Measurements from ENCODE around the gene KIDINS220. TPM values are rescaled to one million over a fixed set of nuclear protein-coding genes. Genes with fewer than 3 reads are reported as not detected.

KIDINS220 gene
- total and polyA plus RNA-seq, 9 of the 15 experiments (the other 6 are each of a cell fraction or from before 2014, with no cell fraction given): 15.2 to 48.0 (median 34.4) TPM

DNA sequence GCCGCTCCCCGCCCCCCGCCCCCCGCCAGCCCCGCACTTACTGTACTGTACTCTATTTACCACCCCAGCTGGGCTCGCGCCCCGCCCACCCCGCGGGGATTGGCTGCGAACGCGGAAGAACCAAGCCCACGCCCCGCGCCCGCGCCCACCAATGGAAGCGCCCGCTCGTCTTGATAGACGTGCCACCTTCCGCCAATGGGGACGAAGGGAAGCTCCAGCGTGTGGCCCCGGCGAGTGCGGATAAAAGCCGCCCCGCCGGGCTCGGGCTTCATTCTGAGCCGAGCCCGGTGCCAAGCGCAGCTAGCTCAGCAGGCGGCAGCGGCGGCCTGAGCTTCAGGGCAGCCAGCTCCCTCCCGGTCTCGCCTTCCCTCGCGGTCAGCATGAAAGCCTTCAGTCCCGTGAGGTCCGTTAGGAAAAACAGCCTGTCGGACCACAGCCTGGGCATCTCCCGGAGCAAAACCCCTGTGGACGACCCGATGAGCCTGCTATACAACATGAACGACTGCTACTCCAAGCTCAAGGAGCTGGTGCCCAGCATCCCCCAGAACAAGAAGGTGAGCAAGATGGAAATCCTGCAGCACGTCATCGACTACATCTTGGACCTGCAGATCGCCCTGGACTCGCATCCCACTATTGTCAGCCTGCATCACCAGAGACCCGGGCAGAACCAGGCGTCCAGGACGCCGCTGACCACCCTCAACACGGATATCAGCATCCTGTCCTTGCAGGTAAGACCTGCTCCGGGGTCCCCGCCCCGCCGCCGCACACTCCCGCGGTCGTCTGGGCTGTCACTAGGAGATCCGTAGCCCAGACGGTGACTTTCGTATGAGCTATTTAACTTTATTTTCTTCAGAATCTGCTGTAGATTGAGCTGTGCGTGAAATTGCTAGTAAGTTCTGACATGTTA, 155.4 kb downstream of the KIDINS220 start, which contains the start of gene ID2 (continued):
- TF ChIP-seq ZNF12 (CRISPR knock-in tag; IDR thresholded peaks at IDR 0.05) (no peak), KAT8 (IDR thresholded peaks at IDR 0.05; ENCODE audit: low read depth) (no peak), COPS2 (conservative IDR thresholded peaks at IDR 0.05) (no peak), GABPA (tag; conservative IDR thresholded peaks at IDR 0.05; ENCODE audit: low read depth) (no peak), ZNF311 (CRISPR knock-in tag; IDR thresholded peaks at IDR 0.05) (no peak), CTBP1 (IDR thresholded peaks at IDR 0.05; ENCODE audit: borderline replicate concordance) (peak; percentile 85), BRCA1 (IDR thresholded peaks at IDR 0.05) (no peak), BRCA1 (CRISPR knock-in tag; IDR thresholded peaks at IDR 0.05) (no peak), ZNF24 (IDR thresholded peaks at IDR 0.05) (peak; percentile 52; the same call in 1 of the 2 replicates), KDM1A (IDR thresholded peaks at IDR 0.05) (0 out of 4 replicates have a peak, but pooled peaks of 1 of the 2 experiments have one; percentile 6), ZNF384 (IDR thresholded peaks at IDR 0.05; ENCODE audit: low read depth, low read length) (no peak), FIP1L1 (IDR thresholded peaks at IDR 0.05; ENCODE audit: low read depth, low read length, poor library complexity, severe bottlenecking) (peak; percentile 27), POLR2B (IDR thresholded peaks at IDR 0.05; ENCODE audit: low read depth, partially characterized antibody) (peak; percentile 97), ZNF124 (CRISPR knock-in tag; IDR thresholded peaks at IDR 0.05) (no peak), ZNF584 (CRISPR knock-in tag; IDR thresholded peaks at IDR 0.05; ENCODE audit: low read depth) (no peak), POLR2AphosphoS2 (IDR thresholded peaks at IDR 0.05; ENCODE audit: low read length) (peak; percentile 63; the same call in 1 of the 2 replicates)
- TF ChIP-seq, protein P1, sequence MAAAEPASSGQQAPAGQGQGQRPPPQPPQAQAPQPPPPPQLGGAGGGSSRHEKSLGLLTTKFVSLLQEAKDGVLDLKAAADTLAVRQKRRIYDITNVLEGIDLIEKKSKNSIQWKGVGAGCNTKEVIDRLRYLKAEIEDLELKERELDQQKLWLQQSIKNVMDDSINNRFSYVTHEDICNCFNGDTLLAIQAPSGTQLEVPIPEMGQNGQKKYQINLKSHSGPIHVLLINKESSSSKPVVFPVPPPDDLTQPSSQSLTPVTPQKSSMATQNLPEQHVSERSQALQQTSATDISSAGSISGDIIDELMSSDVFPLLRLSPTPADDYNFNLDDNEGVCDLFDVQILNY (CRISPR knock-in tag; IDR thresholded peaks at IDR 0.05): no peak
- TF ChIP-seq, protein P2, sequence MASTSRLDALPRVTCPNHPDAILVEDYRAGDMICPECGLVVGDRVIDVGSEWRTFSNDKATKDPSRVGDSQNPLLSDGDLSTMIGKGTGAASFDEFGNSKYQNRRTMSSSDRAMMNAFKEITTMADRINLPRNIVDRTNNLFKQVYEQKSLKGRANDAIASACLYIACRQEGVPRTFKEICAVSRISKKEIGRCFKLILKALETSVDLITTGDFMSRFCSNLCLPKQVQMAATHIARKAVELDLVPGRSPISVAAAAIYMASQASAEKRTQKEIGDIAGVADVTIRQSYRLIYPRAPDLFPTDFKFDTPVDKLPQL (IDR thresholded peaks at IDR 0.05; ENCODE audit: extremely low read depth, insufficient read length): peak; percentile 69
- TF ChIP-seq, protein P3, sequence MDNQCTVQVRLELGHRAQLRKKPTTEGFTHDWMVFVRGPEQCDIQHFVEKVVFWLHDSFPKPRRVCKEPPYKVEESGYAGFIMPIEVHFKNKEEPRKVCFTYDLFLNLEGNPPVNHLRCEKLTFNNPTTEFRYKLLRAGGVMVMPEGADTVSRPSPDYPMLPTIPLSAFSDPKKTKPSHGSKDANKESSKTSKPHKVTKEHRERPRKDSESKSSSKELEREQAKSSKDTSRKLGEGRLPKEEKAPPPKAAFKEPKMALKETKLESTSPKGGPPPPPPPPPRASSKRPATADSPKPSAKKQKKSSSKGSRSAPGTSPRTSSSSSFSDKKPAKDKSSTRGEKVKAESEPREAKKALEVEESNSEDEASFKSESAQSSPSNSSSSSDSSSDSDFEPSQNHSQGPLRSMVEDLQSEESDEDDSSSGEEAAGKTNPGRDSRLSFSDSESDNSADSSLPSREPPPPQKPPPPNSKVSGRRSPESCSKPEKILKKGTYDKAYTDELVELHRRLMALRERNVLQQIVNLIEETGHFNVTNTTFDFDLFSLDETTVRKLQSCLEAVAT (IDR thresholded peaks at IDR 0.05): peak; percentile 7 to 87; a peak in 2 of 4 replicates
- TF ChIP-seq, protein P4, sequence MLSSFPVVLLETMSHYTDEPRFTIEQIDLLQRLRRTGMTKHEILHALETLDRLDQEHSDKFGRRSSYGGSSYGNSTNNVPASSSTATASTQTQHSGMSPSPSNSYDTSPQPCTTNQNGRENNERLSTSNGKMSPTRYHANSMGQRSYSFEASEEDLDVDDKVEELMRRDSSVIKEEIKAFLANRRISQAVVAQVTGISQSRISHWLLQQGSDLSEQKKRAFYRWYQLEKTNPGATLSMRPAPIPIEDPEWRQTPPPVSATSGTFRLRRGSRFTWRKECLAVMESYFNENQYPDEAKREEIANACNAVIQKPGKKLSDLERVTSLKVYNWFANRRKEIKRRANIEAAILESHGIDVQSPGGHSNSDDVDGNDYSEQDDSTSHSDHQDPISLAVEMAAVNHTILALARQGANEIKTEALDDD (IDR thresholded peaks at IDR 0.05): no peak
- TF ChIP-seq, protein P5, sequence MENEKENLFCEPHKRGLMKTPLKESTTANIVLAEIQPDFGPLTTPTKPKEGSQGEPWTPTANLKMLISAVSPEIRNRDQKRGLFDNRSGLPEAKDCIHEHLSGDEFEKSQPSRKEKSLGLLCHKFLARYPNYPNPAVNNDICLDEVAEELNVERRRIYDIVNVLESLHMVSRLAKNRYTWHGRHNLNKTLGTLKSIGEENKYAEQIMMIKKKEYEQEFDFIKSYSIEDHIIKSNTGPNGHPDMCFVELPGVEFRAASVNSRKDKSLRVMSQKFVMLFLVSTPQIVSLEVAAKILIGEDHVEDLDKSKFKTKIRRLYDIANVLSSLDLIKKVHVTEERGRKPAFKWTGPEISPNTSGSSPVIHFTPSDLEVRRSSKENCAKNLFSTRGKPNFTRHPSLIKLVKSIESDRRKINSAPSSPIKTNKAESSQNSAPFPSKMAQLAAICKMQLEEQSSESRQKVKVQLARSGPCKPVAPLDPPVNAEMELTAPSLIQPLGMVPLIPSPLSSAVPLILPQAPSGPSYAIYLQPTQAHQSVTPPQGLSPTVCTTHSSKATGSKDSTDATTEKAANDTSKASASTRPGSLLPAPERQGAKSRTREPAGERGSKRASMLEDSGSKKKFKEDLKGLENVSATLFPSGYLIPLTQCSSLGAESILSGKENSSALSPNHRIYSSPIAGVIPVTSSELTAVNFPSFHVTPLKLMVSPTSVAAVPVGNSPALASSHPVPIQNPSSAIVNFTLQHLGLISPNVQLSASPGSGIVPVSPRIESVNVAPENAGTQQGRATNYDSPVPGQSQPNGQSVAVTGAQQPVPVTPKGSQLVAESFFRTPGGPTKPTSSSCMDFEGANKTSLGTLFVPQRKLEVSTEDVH (IDR thresholded peaks at IDR 0.05; ENCODE audit: low read depth, partially characterized antibody): no peak

All from K562 (cell line).